ENCODE data around the gene SLC45A1. TPM values are rescaled to one million over a fixed set of nuclear protein-coding genes. Genes with fewer than 3 reads are reported as not detected.
A peak's percentile ranks its signal among the peaks of the same experiment; 100 is the strongest.

The SLC45A1 gene
- total RNA-seq, 2 donors from 2014 or later, result 4.4 to 6.0 TPM

DNA sequence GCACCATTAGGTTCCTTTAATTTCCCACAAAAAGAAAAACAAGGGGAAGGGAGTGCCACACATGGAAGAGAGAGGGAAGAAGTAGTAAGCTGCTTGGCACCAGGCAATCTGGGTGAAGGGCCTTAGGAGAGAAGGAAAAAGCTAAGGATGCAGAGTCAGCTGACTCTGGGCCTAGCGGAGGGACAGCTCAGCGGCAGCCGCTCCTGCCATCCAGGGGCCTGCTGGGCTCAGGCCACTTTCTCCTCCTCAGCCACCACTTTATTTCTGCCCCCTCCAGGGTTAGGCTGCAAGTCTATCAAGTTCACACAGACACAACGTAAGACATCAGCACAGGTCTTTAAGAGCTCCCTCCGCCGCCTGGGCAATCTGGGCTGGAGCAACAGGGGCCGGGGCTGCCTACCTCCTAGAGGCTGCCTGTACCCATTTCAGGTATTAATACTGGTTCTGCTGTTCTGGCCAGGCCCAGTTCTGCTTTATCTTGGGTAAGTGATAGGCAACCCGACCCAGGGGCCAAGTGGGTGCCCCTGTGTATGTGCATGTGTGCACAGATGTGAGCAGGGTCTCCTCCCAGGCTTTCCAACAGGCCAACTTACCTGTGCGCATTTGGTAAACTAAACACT lies 53.6 kb downstream of the SLC45A1 start:
- no peaks in the 10 kb centered on the region for H3K9me3 ChIP-seq
- no peak for ATAC-seq (ENCODE audit: insufficient number of reproducible peaks, low FRiP score, low read depth)
- peak overlapping the region; percentile 91 to 92 for H3K27ac ChIP-seq
- no peak for DNase-seq (ENCODE audit: low spot score)
- no peaks in the 10 kb centered on the region for H3K36me3 ChIP-seq
- TF ChIP-seq, protein P1, sequence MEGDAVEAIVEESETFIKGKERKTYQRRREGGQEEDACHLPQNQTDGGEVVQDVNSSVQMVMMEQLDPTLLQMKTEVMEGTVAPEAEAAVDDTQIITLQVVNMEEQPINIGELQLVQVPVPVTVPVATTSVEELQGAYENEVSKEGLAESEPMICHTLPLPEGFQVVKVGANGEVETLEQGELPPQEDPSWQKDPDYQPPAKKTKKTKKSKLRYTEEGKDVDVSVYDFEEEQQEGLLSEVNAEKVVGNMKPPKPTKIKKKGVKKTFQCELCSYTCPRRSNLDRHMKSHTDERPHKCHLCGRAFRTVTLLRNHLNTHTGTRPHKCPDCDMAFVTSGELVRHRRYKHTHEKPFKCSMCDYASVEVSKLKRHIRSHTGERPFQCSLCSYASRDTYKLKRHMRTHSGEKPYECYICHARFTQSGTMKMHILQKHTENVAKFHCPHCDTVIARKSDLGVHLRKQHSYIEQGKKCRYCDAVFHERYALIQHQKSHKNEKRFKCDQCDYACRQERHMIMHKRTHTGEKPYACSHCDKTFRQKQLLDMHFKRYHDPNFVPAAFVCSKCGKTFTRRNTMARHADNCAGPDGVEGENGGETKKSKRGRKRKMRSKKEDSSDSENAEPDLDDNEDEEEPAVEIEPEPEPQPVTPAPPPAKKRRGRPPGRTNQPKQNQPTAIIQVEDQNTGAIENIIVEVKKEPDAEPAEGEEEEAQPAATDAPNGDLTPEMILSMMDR (IDR thresholded peaks at IDR 0.05), result no peak
- H3K4me1 ChIP-seq (ENCODE audit: control insufficient read depth in 1 of 2, low read depth in 2 of 2), result peaks cover 43 to 85% of the 10 kb centered on the region in 2 donors
- peak overlapping the region; percentile 14 for H3K4me3 ChIP-seq
- H3K27me3 ChIP-seq (replicated peaks; ENCODE audit: insufficient read depth), result no peaks in the 10 kb centered on the region

GRCh38 chr1:8373125-8373524 lies 55.2 kb downstream of the SLC45A1 start:
- Histone ChIP-seq H3K27me3 (replicated peaks; ENCODE audit: insufficient read depth) (no peaks in the 10 kb centered on the region), H3K4me1 (ENCODE audit: control insufficient read depth in 1 of 2, low read depth in 2 of 2) (peaks cover 44 to 77% of the 10 kb centered on the region in 2 donors), H3K27ac (peak overlapping the region; percentile 91 to 92), H3K4me3 (peak overlapping the region; percentile 61), H3K36me3 (no peaks in the 10 kb centered on the region), H3K9me3 (no peaks in the 10 kb centered on the region)
- ATAC-seq (ENCODE audit: insufficient number of reproducible peaks, low FRiP score, low read depth), result no peak
- TF ChIP-seq, protein P1 (IDR thresholded peaks at IDR 0.05), result no peak
- DNase-seq (ENCODE audit: low spot score), result no peak

- H3K4me1 ChIP-seq (ENCODE audit: control insufficient read depth in 1 of 2, low read depth in 2 of 2), result peaks cover 50 to 77% of the 10 kb centered on the region in 2 donors
- H3K27me3 ChIP-seq (replicated peaks; ENCODE audit: insufficient read depth), result no peaks in the 10 kb centered on the region
- peak overlapping the region; percentile 61 for H3K4me3 ChIP-seq
- H3K27ac ChIP-seq, result peak overlapping the region; percentile 91 to 92
- peak; percentile 70 for ATAC-seq (ENCODE audit: insufficient number of reproducible peaks, low FRiP score, low read depth)
- TF ChIP-seq, protein P1 (IDR thresholded peaks at IDR 0.05), result no peak
- no peak for DNase-seq (ENCODE audit: low spot score)
- H3K36me3 ChIP-seq, result no peaks in the 10 kb centered on the region
- H3K9me3 ChIP-seq, result no peaks in the 10 kb centered on the region
Measured at GRCh38 chr1:8373581-8374241, 55.8 kb downstream of the SLC45A1 start.

GRCh38 chr1:8374356-8374755 lies 56.4 kb downstream of the SLC45A1 start:
- DNase-seq (ENCODE audit: low spot score) (no peak), ATAC-seq (ENCODE audit: insufficient number of reproducible peaks, low FRiP score, low read depth) (no peak)
- peak overlapping the region; percentile 91 to 92 for H3K27ac ChIP-seq
- no peaks in the 10 kb centered on the region for H3K27me3 ChIP-seq (replicated peaks; ENCODE audit: insufficient read depth)
- H3K4me1 ChIP-seq (ENCODE audit: control insufficient read depth in 1 of 2, low read depth in 2 of 2), result peaks cover 53 to 77% of the 10 kb centered on the region in 2 donors
- TF ChIP-seq, protein P1 (IDR thresholded peaks at IDR 0.05), result no peak
- H3K36me3 ChIP-seq, result no peaks in the 10 kb centered on the region
- no peaks in the 10 kb centered on the region for H3K9me3 ChIP-seq
- H3K4me3 ChIP-seq, result peak overlapping the region; percentile 61

- no peak for DNase-seq (ENCODE audit: low spot score)
- TF ChIP-seq, protein P1 (IDR thresholded peaks at IDR 0.05), result peak; percentile 13
- Histone ChIP-seq H3K9me3 (no peaks in the 10 kb centered on the region), H3K4me3 (no peak overlapping the region), H3K4me1 (ENCODE audit: control insufficient read depth in 1 of 2, low read depth in 2 of 2) (peaks cover 57 to 80% of the 10 kb centered on the region in 2 donors), H3K27ac (peak overlapping the region; percentile 91 to 92), H3K27me3 (replicated peaks; ENCODE audit: insufficient read depth) (no peaks in the 10 kb centered on the region), H3K36me3 (no peaks in the 10 kb centered on the region)
- no peak for ATAC-seq (ENCODE audit: insufficient number of reproducible peaks, low FRiP score, low read depth)
Measured at GRCh38 chr1:8374812-8375211, 56.9 kb downstream of the SLC45A1 start.
